ENCODE measurements around the gene PKNOX2. TPM values are rescaled to one million over a fixed set of nuclear protein-coding genes. Genes with fewer than 3 reads are reported as not detected.

The PKNOX2 gene
- total RNA-seq, 1 donor from 2014 or later, result 41.8 TPM

- TF ChIP-seq CTCF (IDR thresholded peaks at IDR 0.05; ENCODE audit: unreplicated experiment), result no peak
- Mint-ChIP-seq H3K9me3 (ENCODE audit: unreplicated experiment) (no peaks in the 10 kb centered on the region), H3K27me3 (ENCODE audit: unreplicated experiment) (peaks cover 2% of the 10 kb centered on the region), H3K4me1 (ENCODE audit: unreplicated experiment) (peaks cover 33% of the 10 kb centered on the region), H3K36me3 (ENCODE audit: low read depth, unreplicated experiment) (peaks cover 26% of the 10 kb centered on the region), H3K4me3 (ENCODE audit: unreplicated experiment) (no peak overlapping the region), H3K27ac (ENCODE audit: unreplicated experiment) (no peak overlapping the region)
- DNase-seq (ENCODE audit: low spot score), result no peak
Measured at GRCh38 chr11:125341676-125342075, 177.1 kb downstream of the PKNOX2 start.

GRCh38 chr11:125342281-125342930, 177.9 kb downstream of the PKNOX2 start:
- no peak for DNase-seq (ENCODE audit: low spot score)
- Mint-ChIP-seq H3K4me3 (ENCODE audit: unreplicated experiment) (no peak overlapping the region), H3K27ac (ENCODE audit: unreplicated experiment) (no peak overlapping the region), H3K27me3 (ENCODE audit: unreplicated experiment) (peaks cover 2% of the 10 kb centered on the region), H3K4me1 (ENCODE audit: unreplicated experiment) (peaks cover 39% of the 10 kb centered on the region), H3K9me3 (ENCODE audit: unreplicated experiment) (no peaks in the 10 kb centered on the region), H3K36me3 (ENCODE audit: low read depth, unreplicated experiment) (peaks cover 22% of the 10 kb centered on the region)
- no peak for TF ChIP-seq CTCF (IDR thresholded peaks at IDR 0.05; ENCODE audit: unreplicated experiment)

- Mint-ChIP-seq H3K4me1 (ENCODE audit: unreplicated experiment) (peaks cover 47% of the 10 kb centered on the region), H3K9me3 (ENCODE audit: unreplicated experiment) (no peaks in the 10 kb centered on the region), H3K27ac (ENCODE audit: unreplicated experiment) (no peak overlapping the region), H3K4me3 (ENCODE audit: unreplicated experiment) (no peak overlapping the region), H3K27me3 (ENCODE audit: unreplicated experiment) (peaks cover 2% of the 10 kb centered on the region), H3K36me3 (ENCODE audit: low read depth, unreplicated experiment) (peaks cover 14% of the 10 kb centered on the region)
- no peak for DNase-seq (ENCODE audit: low spot score)
- TF ChIP-seq CTCF (IDR thresholded peaks at IDR 0.05; ENCODE audit: unreplicated experiment), result no peak
Measured at GRCh38 chr11:125343086-125343717, 178.7 kb downstream of the PKNOX2 start.

- Mint-ChIP-seq H3K27me3 (ENCODE audit: unreplicated experiment) (peaks cover 2% of the 10 kb centered on the region), H3K9me3 (ENCODE audit: unreplicated experiment) (no peaks in the 10 kb centered on the region), H3K4me1 (ENCODE audit: unreplicated experiment) (peaks cover 47% of the 10 kb centered on the region), H3K36me3 (ENCODE audit: low read depth, unreplicated experiment) (peaks cover 10% of the 10 kb centered on the region), H3K4me3 (ENCODE audit: unreplicated experiment) (no peak overlapping the region), H3K27ac (ENCODE audit: unreplicated experiment) (no peak overlapping the region)
- DNase-seq (ENCODE audit: low spot score), result no peak
- TF ChIP-seq CTCF (IDR thresholded peaks at IDR 0.05; ENCODE audit: unreplicated experiment), result no peak
Measured at GRCh38 chr11:125343718-125344131, 179.2 kb downstream of the PKNOX2 start.

- no peaks in the 10 kb centered on the region for H3K9me3 Mint-ChIP-seq (ENCODE audit: unreplicated experiment)
- no peak overlapping the region for H3K27ac Mint-ChIP-seq (ENCODE audit: unreplicated experiment)
- peak overlapping the region; percentile 1 for H3K4me3 Mint-ChIP-seq (ENCODE audit: unreplicated experiment)
- peaks cover 52% of the 10 kb centered on the region for H3K4me1 Mint-ChIP-seq (ENCODE audit: unreplicated experiment)
- DNase-seq (ENCODE audit: low spot score), result no peak
- no peak for TF ChIP-seq CTCF (IDR thresholded peaks at IDR 0.05; ENCODE audit: unreplicated experiment)
- H3K27me3 Mint-ChIP-seq (ENCODE audit: unreplicated experiment), result peaks cover 4% of the 10 kb centered on the region
- H3K36me3 Mint-ChIP-seq (ENCODE audit: low read depth, unreplicated experiment), result peaks cover 4% of the 10 kb centered on the region
Measured at GRCh38 chr11:125344846-125345420, 180.4 kb downstream of the PKNOX2 start.

Data from endothelial cell (in vitro differentiated cells).